H1 (cell line): ENCODE results near the gene MYH9.

Experiments
- CBX5 ChIP-seq: fragments of 300-800, 300-1000 bp; sonication (generic); IDR thresholded peaks from 2 replicates; pipeline ENCODE4 v1.7.1; 2016; ENCODE audit warnings: antibody characterized with exemption, low read length, low read depth
- GABPA ChIP-seq: IDR thresholded peaks from 2 replicates; pipeline ENCODE4 v1.6.1; 2011; ENCODE audit warnings: mild to moderate bottlenecking, low read length, moderate library complexity, borderline replicate concordance; ENCODE audit not compliant: insufficient read depth
- JUND ChIP-seq: IDR thresholded peaks from 2 replicates; pipeline ENCODE4 v1.6.1; 2011; ENCODE audit warnings: mild to moderate bottlenecking, improper control_type of control experiment, low read length
- KDM1A ChIP-seq: fragments of 200-600, 300-600 bp; sonication (generic); IDR thresholded peaks from 2 replicates; pipeline ENCODE4 v1.7.1; 2016; ENCODE audit warnings: mild to moderate bottlenecking, low read length, borderline replicate concordance
- POLR2A ChIP-seq, 2 experiments: IDR thresholded peaks; 1 replicate in 1 of 2; 2 replicates in 1 of 2; pipeline ENCODE4 v1.6.1; 2011; ENCODE audit warnings: low read depth in 2 of 2, low read length in 2 of 2, mild to moderate bottlenecking in 2 of 2; ENCODE audit errors: control extremely low read depth in 1 of 2
- POLR2AphosphoS5 ChIP-seq: IDR thresholded peaks from 2 replicates; pipeline ENCODE4 v1.6.1; 2011; ENCODE audit warnings: low read depth, low read length
- RAD21 ChIP-seq, 2 experiments: IDR thresholded peaks in 1 of 2; conservative IDR thresholded peaks in 1 of 2; 2 replicates each; pipeline ENCODE4 v1.6.1; 2011; ENCODE audit warnings: low read depth in 2 of 2, low read length in 2 of 2, improper control_type of control experiment in 1 of 2, inconsistent platforms in 1 of 2, mild to moderate bottlenecking in 1 of 2, moderate library complexity in 1 of 2
- SIN3A ChIP-seq, 2 experiments: IDR thresholded peaks in 1 of 2; conservative IDR thresholded peaks in 1 of 2; 2 replicates each; pipeline ENCODE4 v1.6.1; 2011 to 2012; ENCODE audit warnings: low read length in 2 of 2, improper control_type of control experiment in 1 of 2, low read depth in 1 of 2, mild to moderate bottlenecking in 1 of 2
- TBP ChIP-seq: IDR thresholded peaks from 2 replicates; pipeline ENCODE4 v1.6.1; 2011; ENCODE audit warnings: low read depth, low read length, improper control_type of control experiment
- YY1 ChIP-seq: IDR thresholded peaks from 2 replicates; pipeline ENCODE4 v1.6.1; 2011; ENCODE audit warnings: low read depth, mild to moderate bottlenecking, low read length
- TF ChIP-seq, protein P1 (sequence below), 3 experiments: IDR thresholded peaks; 1 replicate in 2 of 3; 2 replicates in 1 of 3; pipeline versions ENCODE4 v1.5.1 to v1.6.1; 2011; ENCODE audit warnings: low read length in 3 of 3, mild to moderate bottlenecking in 3 of 3, inconsistent platforms in 2 of 3, low read depth in 1 of 3, moderate library complexity in 1 of 3; ENCODE audit not compliant: insufficient read depth in 1 of 3; ENCODE audit errors: control extremely low read depth in 1 of 3

DNA sequence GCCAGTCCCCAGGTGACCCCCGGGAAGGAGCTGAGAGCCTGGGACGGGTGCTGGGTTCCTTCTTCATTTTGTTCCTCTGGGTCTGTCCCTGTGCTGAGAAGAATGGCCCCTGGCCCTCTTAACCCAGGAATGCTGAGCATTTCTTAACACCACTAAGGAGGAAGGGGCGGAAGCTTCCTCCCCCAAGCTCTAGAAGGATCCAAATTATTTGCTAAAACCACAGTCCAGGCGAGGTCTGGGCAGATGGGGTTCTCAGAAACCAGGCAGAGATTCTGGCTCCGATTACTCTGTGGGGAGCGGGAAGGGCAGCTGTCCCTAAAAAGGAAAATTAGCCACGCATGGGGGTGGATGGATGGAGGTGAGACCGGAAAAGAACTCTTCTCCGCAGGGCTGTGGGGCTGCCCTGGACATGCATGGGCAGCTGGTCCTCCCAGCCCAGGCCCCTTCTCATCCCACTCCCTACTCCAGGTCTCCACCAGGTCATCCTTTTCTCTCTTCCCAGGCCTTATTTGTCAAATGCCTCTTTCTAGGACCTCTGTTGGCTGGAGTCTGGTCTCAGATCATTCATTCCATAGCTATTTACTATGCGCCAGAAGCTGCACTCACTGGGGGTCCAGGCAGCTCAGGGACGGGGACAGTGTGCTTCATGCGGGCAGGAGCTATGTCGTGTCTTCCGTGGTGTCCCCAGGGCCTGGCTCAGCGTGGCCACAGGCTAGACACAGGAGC lies 45.0 kb upstream of the MYH9 start:
- TF ChIP-seq KDM1A, result no peak
- TF ChIP-seq GABPA, result no peak
- TF ChIP-seq CBX5, result no peak
- no peak for TF ChIP-seq POLR2AphosphoS5
- TF ChIP-seq, protein P1, sequence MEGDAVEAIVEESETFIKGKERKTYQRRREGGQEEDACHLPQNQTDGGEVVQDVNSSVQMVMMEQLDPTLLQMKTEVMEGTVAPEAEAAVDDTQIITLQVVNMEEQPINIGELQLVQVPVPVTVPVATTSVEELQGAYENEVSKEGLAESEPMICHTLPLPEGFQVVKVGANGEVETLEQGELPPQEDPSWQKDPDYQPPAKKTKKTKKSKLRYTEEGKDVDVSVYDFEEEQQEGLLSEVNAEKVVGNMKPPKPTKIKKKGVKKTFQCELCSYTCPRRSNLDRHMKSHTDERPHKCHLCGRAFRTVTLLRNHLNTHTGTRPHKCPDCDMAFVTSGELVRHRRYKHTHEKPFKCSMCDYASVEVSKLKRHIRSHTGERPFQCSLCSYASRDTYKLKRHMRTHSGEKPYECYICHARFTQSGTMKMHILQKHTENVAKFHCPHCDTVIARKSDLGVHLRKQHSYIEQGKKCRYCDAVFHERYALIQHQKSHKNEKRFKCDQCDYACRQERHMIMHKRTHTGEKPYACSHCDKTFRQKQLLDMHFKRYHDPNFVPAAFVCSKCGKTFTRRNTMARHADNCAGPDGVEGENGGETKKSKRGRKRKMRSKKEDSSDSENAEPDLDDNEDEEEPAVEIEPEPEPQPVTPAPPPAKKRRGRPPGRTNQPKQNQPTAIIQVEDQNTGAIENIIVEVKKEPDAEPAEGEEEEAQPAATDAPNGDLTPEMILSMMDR (IDR thresholded peaks at IDR 0.05; ENCODE audit: control extremely low read depth in 1 of 3, insufficient read depth in 1 of 3, low read depth in 1 of 3, low read length in 3 of 3), result no peak
- TF ChIP-seq RAD21 (IDR thresholded peaks at IDR 0.05 in 1 of 2, conservative IDR thresholded peaks at IDR 0.05 in 1 of 2; ENCODE audit: low read depth in 2 of 2, low read length in 2 of 2), result no peak
- TF ChIP-seq POLR2A (IDR thresholded peaks at IDR 0.05; ENCODE audit: control extremely low read depth in 1 of 2, low read depth in 2 of 2, low read length in 2 of 2), result no peak
- no peak for TF ChIP-seq JUND
- no peak for TF ChIP-seq SIN3A (conservative IDR thresholded peaks at IDR 0.05 in 1 of 2, IDR thresholded peaks at IDR 0.05 in 1 of 2; ENCODE audit: low read depth in 1 of 2, low read length in 2 of 2)
- TF ChIP-seq TBP, result no peak
- no peak for TF ChIP-seq YY1
